ENCODE data around the gene PTDSS2. TPM values are rescaled to one million over a fixed set of nuclear protein-coding genes. Genes with fewer than 3 reads are reported as not detected.

The PTDSS2 gene
- total and polyA plus RNA-seq, 2 of the 4 experiments (the other 2 are of a cell fraction) = 23.5 to 26.6 TPM

DNA sequence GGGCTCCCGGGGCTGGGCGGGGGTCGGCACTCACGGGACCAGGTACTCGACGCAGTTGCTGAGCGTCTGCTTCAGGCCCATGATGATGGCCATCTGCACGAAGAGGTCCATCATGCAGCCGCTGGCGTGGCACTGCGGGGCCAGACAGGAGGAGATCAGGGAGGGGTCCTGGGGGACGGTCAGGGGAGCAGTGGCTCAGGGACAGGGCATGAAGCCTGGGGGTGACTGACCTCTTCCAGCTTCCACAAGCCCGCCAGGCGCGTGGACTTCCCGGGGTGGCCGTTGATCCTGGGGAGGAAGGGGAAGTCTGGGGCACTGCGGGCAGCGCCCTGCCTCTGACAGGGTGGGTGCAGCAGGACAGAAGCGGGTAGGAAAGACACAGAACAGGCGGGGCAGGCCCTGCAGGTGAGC lies 29.2 kb upstream of the PTDSS2 start:
- Histone ChIP-seq H3K4me1 (ENCODE audit: control insufficient read depth, insufficient read depth, low read length) (peaks cover 5% of the 10 kb centered on the region; the same call in 1 of the 2 replicates), H2AK9ac (replicated peaks; ENCODE audit: low read depth, low read length, poor library complexity) (no peak overlapping the region), H3K9me1 (ENCODE audit: insufficient read depth, low read length) (no peaks in the 10 kb centered on the region), H4K91ac (ENCODE audit: insufficient read depth, low read depth, low read length) (no peak overlapping the region), H2BK15ac (ENCODE audit: low read depth, low read length) (no peak overlapping the region), H3K27ac (ENCODE audit: insufficient read depth, low read length) (no peak overlapping the region), H3K4me2 (ENCODE audit: low read depth, low read length) (no peak overlapping the region), H3K9ac (ENCODE audit: low read depth, low read length) (no peak overlapping the region), H2AFZ (replicated peaks; ENCODE audit: low read length, poor library complexity) (no peak overlapping the region), H3K4me3 (ENCODE audit: insufficient read depth, low read depth, low read length) (no peak overlapping the region), H3K23ac (ENCODE audit: low read depth, low read length) (no peak overlapping the region), H4K5ac (ENCODE audit: low read depth, low read length) (no peak overlapping the region), H2BK20ac (ENCODE audit: low read depth, low read length) (no peak overlapping the region), H3K56ac (ENCODE audit: extremely low read depth, insufficient read depth, low read length) (no peak overlapping the region), H3K14ac (replicated peaks; ENCODE audit: low read depth, low read length) (no peak overlapping the region), H4K20me1 (ENCODE audit: insufficient read depth, low read length) (no peaks in the 10 kb centered on the region), H3K9me3 (ENCODE audit: control insufficient read depth, insufficient read depth, low read length) (no peaks in the 10 kb centered on the region), H3K4ac (ENCODE audit: low read depth, low read length) (no peak overlapping the region), H4K8ac (ENCODE audit: low read depth in 2 of 2, low read length in 2 of 2) (no peak overlapping the region), H3K18ac (ENCODE audit: low read depth, low read length) (no peak overlapping the region), H2AK5ac (ENCODE audit: low read depth, low read length) (no peak overlapping the region), H2BK120ac (ENCODE audit: low read depth, low read length) (no peak overlapping the region), H3K36me3 (ENCODE audit: control insufficient read depth, insufficient read depth, low read length) (no peaks in the 10 kb centered on the region), H3K79me1 (ENCODE audit: low read depth in 1 of 2, low read length in 2 of 2) (no peaks in the 10 kb centered on the region), H3K27me3 (ENCODE audit: control insufficient read depth, insufficient read depth, low read length) (peaks cover 47% of the 10 kb centered on the region), H2BK5ac (ENCODE audit: low read depth, low read length, poor library complexity, severe bottlenecking) (no peak overlapping the region)
- WGBS, 2 experiments (ENCODE audit: extremely low coverage in 2 of 2, insufficient read length in 1 of 2) = 89% methylated on average over 3 of the region's 21 CpGs; no CpG with 5 or more reads in 1 of the 2 experiments
- ATAC-seq (ENCODE audit: low read depth) (no peak), DNase-seq (no peak)
- no TSS peak for BruUV-seq (replicated peaks)
- intact Hi-C loops (cut with micrococcal nuclease) = no loop called here
- dilution Hi-C loops (cut with HindIII; ENCODE audit: low sequenced_read_pairs, unreplicated experiment) = no loop called here
- in situ Hi-C loops (cut with MboI; ENCODE audit: low sequenced_read_pairs) = no loop called here
- no peak for TF ChIP-seq CEBPB (IDR thresholded peaks at IDR 0.05; ENCODE audit: low read depth, low read length)
- TF ChIP-seq MAZ (IDR thresholded peaks at IDR 0.05; ENCODE audit: borderline replicate concordance, low read depth, low read length) = no peak
- no peak for TF ChIP-seq MAFK (IDR thresholded peaks at IDR 0.05; ENCODE audit: low read depth, low read length)
- TF ChIP-seq NFE2L2 (IDR thresholded peaks at IDR 0.05; ENCODE audit: low read depth, low read length) = no peak
- TF ChIP-seq, protein P1, sequence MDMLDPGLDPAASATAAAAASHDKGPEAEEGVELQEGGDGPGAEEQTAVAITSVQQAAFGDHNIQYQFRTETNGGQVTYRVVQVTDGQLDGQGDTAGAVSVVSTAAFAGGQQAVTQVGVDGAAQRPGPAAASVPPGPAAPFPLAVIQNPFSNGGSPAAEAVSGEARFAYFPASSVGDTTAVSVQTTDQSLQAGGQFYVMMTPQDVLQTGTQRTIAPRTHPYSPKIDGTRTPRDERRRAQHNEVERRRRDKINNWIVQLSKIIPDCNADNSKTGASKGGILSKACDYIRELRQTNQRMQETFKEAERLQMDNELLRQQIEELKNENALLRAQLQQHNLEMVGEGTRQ (IDR thresholded peaks at IDR 0.05; ENCODE audit: low read depth, low read length) = no peak
- TF ChIP-seq, protein P2, sequence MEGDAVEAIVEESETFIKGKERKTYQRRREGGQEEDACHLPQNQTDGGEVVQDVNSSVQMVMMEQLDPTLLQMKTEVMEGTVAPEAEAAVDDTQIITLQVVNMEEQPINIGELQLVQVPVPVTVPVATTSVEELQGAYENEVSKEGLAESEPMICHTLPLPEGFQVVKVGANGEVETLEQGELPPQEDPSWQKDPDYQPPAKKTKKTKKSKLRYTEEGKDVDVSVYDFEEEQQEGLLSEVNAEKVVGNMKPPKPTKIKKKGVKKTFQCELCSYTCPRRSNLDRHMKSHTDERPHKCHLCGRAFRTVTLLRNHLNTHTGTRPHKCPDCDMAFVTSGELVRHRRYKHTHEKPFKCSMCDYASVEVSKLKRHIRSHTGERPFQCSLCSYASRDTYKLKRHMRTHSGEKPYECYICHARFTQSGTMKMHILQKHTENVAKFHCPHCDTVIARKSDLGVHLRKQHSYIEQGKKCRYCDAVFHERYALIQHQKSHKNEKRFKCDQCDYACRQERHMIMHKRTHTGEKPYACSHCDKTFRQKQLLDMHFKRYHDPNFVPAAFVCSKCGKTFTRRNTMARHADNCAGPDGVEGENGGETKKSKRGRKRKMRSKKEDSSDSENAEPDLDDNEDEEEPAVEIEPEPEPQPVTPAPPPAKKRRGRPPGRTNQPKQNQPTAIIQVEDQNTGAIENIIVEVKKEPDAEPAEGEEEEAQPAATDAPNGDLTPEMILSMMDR (conservative IDR thresholded peaks at IDR 0.05; ENCODE audit: low read depth, low read length) = no peak
- TF ChIP-seq RAD21 (IDR thresholded peaks at IDR 0.05; ENCODE audit: low read length) = no peak
- TF ChIP-seq SMC3 (IDR thresholded peaks at IDR 0.05; ENCODE audit: low read depth, low read length) = no peak
- no peak for TF ChIP-seq BHLHE40 (IDR thresholded peaks at IDR 0.05; ENCODE audit: low read depth, low read length)
- TF ChIP-seq RFX5 (IDR thresholded peaks at IDR 0.05; ENCODE audit: low read depth, low read length) = no peak
- TF ChIP-seq CHD1 (IDR thresholded peaks at IDR 0.05; ENCODE audit: low read depth, low read length) = no peak
- CTCF ChIA-PET = no interaction called here
- POLR2A ChIA-PET (ENCODE audit: unreplicated experiment) = no interaction called here
